ENCODE results near the gene CCDC93.

The CCDC93 gene

GRCh38 chr2:117968722-117969121 is 45.1 kb downstream of the CCDC93 start:
- no peak for FAIRE-seq
- no peak for DNase-seq (ENCODE audit: insufficient read length)

GRCh38 chr2:117967977-117968718 is 45.7 kb downstream of the CCDC93 start:
- TF ChIP-seq POLR2AphosphoS5 (IDR thresholded peaks at IDR 0.05; ENCODE audit: low read depth, low read length) (no peak), TAF1 (IDR thresholded peaks at IDR 0.05; ENCODE audit: borderline replicate concordance, low read depth, low read length) (no peak), POLR2A (IDR thresholded peaks at IDR 0.05; ENCODE audit: low read depth, low read length) (no peak)
- FAIRE-seq (no peak), DNase-seq (ENCODE audit: insufficient read length) (no peak)

More at GRCh38 chr2:117968722-117969121, 45.1 kb downstream of the CCDC93 start:
- no peak for TF ChIP-seq TAF1 (IDR thresholded peaks at IDR 0.05; ENCODE audit: borderline replicate concordance, low read depth, low read length)
- TF ChIP-seq POLR2A (IDR thresholded peaks at IDR 0.05; ENCODE audit: low read depth, low read length), result no peak
- TF ChIP-seq POLR2AphosphoS5 (IDR thresholded peaks at IDR 0.05; ENCODE audit: low read depth, low read length), result no peak

GRCh38 chr2:117963446-117963845 is 50.4 kb downstream of the CCDC93 start:
- TF ChIP-seq POLR2AphosphoS5 (IDR thresholded peaks at IDR 0.05; ENCODE audit: low read depth, low read length) (no peak), POLR2A (IDR thresholded peaks at IDR 0.05; ENCODE audit: low read depth, low read length) (no peak), TAF1 (IDR thresholded peaks at IDR 0.05; ENCODE audit: borderline replicate concordance, low read depth, low read length) (no peak)
- DNase-seq (ENCODE audit: insufficient read length) (no peak), FAIRE-seq (no peak)

GRCh38 chr2:117961201-117961600 is 52.7 kb downstream of the CCDC93 start:
- DNase-seq (ENCODE audit: insufficient read length) (no peak), FAIRE-seq (no peak)
- no peak for TF ChIP-seq POLR2AphosphoS5 (IDR thresholded peaks at IDR 0.05; ENCODE audit: low read depth, low read length)
- no peak for TF ChIP-seq POLR2A (IDR thresholded peaks at IDR 0.05; ENCODE audit: low read depth, low read length)
- TF ChIP-seq TAF1 (IDR thresholded peaks at IDR 0.05; ENCODE audit: borderline replicate concordance, low read depth, low read length), result no peak

- TF ChIP-seq POLR2A (IDR thresholded peaks at IDR 0.05; ENCODE audit: low read depth, low read length), result no peak
- TF ChIP-seq POLR2AphosphoS5 (IDR thresholded peaks at IDR 0.05; ENCODE audit: low read depth, low read length), result no peak
- FAIRE-seq (no peak), DNase-seq (ENCODE audit: insufficient read length) (no peak)
Observed at GRCh38 chr2:117960231-117960630, 53.6 kb downstream of the CCDC93 start.

- FAIRE-seq (no peak), DNase-seq (ENCODE audit: insufficient read length) (no peak)
- no peak for TF ChIP-seq TAF1 (IDR thresholded peaks at IDR 0.05; ENCODE audit: borderline replicate concordance, low read depth, low read length)
- no peak for TF ChIP-seq POLR2AphosphoS5 (IDR thresholded peaks at IDR 0.05; ENCODE audit: low read depth, low read length)
- TF ChIP-seq POLR2A (IDR thresholded peaks at IDR 0.05; ENCODE audit: low read depth, low read length), result no peak
Observed at GRCh38 chr2:117958186-117958585, 55.7 kb downstream of the CCDC93 start.

GRCh38 chr2:117957616-117958015 is 56.3 kb downstream of the CCDC93 start:
- TF ChIP-seq TAF1 (IDR thresholded peaks at IDR 0.05; ENCODE audit: borderline replicate concordance, low read depth, low read length), result no peak
- TF ChIP-seq POLR2AphosphoS5 (IDR thresholded peaks at IDR 0.05; ENCODE audit: low read depth, low read length), result no peak
- TF ChIP-seq POLR2A (IDR thresholded peaks at IDR 0.05; ENCODE audit: low read depth, low read length), result no peak
- no peak for DNase-seq (ENCODE audit: insufficient read length)
- FAIRE-seq, result no peak

GRCh38 chr2:117956036-117956796 is 57.7 kb downstream of the CCDC93 start:
- FAIRE-seq (no peak), DNase-seq (ENCODE audit: insufficient read length) (no peak)
- no peak for TF ChIP-seq POLR2AphosphoS5 (IDR thresholded peaks at IDR 0.05; ENCODE audit: low read depth, low read length)
- TF ChIP-seq TAF1 (IDR thresholded peaks at IDR 0.05; ENCODE audit: borderline replicate concordance, low read depth, low read length), result no peak
- TF ChIP-seq POLR2A (IDR thresholded peaks at IDR 0.05; ENCODE audit: low read depth, low read length), result no peak

- DNase-seq (ENCODE audit: insufficient read length), result no peak
- no peak for FAIRE-seq
- TF ChIP-seq POLR2A (IDR thresholded peaks at IDR 0.05; ENCODE audit: low read depth, low read length) (no peak), POLR2AphosphoS5 (IDR thresholded peaks at IDR 0.05; ENCODE audit: low read depth, low read length) (no peak), TAF1 (IDR thresholded peaks at IDR 0.05; ENCODE audit: borderline replicate concordance, low read depth, low read length) (no peak)
Observed at GRCh38 chr2:117953231-117953630, 60.6 kb downstream of the CCDC93 start.

GRCh38 chr2:117952701-117953100 is 61.2 kb downstream of the CCDC93 start:
- no peak for TF ChIP-seq POLR2AphosphoS5 (IDR thresholded peaks at IDR 0.05; ENCODE audit: low read depth, low read length)
- TF ChIP-seq TAF1 (IDR thresholded peaks at IDR 0.05; ENCODE audit: borderline replicate concordance, low read depth, low read length), result no peak
- no peak for FAIRE-seq
- DNase-seq (ENCODE audit: insufficient read length), result no peak

- DNase-seq (ENCODE audit: insufficient read length) (no peak), FAIRE-seq (no peak)
- TF ChIP-seq TAF1 (IDR thresholded peaks at IDR 0.05; ENCODE audit: borderline replicate concordance, low read depth, low read length) (no peak), POLR2AphosphoS5 (IDR thresholded peaks at IDR 0.05; ENCODE audit: low read depth, low read length) (no peak), POLR2A (IDR thresholded peaks at IDR 0.05; ENCODE audit: low read depth, low read length) (no peak)
Observed at GRCh38 chr2:117952228-117952627, 61.6 kb downstream of the CCDC93 start.

- FAIRE-seq, result no peak
- TF ChIP-seq POLR2A (IDR thresholded peaks at IDR 0.05; ENCODE audit: low read depth, low read length), result no peak
- TF ChIP-seq POLR2AphosphoS5 (IDR thresholded peaks at IDR 0.05; ENCODE audit: low read depth, low read length), result no peak
- no peak for TF ChIP-seq TAF1 (IDR thresholded peaks at IDR 0.05; ENCODE audit: borderline replicate concordance, low read depth, low read length)
- DNase-seq (ENCODE audit: insufficient read length), result no peak
Observed at GRCh38 chr2:117949806-117950205, 64.1 kb downstream of the CCDC93 start.
